Cardiac septum (tissue), 1 donor: ENCODE data around the gene CDT1. TPM values are rescaled to one million over a fixed set of nuclear protein-coding genes. Genes with fewer than 3 reads are reported as not detected.

ENCODE experiments used
- DNase-seq: peaks from one replicate; pipeline ENCODE4 v3.0.0-alpha.2; 2020; ENCODE audit warnings: low spot score
- intact Hi-C: fragments of 100-400 bp; cut with DNase I; formaldehyde crosslinking; loops from one replicate; pipeline ENCODE4 v1.14.0; 2022
- total RNA-seq: library from RNA; stranded (reverse); fragmentation: NEBNext Ultra II Directional; extraction: Animal tissue kit (Norgen Biotek cat#: 25700); gene quantifications from one replicate; pipeline ENCODE4 v1.2.1, GENCODE V29; 2021
- donor health status: DM: no; HTN: no; CAD: no.

The CDT1 gene
- total RNA-seq, 1 donor from 2014 or later, result 0.46 TPM

GRCh38 chr16:88826070-88826840 lies 22.7 kb downstream of the CDT1 start:
- intact Hi-C loops, result no loop called here
- no peak for DNase-seq

DNA sequence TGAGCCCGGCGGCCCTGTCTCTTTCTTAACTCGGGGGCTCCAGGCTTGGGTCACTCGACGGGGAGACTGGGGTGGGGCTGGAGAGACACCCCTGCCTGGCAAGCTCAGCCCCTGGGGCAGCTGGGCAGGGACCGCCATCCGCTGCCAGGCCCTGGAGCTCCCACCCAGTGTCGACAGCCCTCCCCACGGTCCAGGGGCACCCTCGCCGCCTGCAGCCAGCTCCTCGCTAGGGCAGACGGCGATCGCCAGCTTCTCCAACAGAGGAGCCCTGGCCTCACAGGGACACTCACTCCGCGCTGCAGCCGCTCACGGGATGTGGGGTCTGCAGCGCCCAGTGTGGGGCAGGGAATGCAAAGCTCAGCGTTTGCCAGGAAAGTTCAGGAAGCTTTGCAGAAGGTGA lies 24.1 kb downstream of the CDT1 start:
- DNase-seq, result no peak
- intact Hi-C loops, result no loop called here

DNA sequence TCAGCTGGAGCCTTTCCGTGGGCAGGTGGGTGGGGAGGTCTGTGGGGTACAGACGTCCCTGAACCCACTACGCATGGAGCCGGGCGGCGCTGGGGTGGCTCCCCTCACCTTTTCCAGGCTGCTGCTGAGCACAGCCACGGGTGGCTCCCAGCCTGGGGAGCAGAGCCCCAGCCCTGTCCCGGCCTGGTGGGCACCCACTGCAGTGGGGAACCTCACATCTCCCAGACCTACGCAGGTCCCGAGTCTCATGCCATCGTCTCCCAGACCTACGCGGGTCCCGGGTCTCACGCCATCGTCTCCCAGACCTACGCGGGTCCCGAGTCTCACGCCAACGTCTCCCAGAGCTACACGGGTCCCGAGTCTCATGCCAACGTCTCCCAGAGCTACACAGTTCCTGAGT lies 25.1 kb downstream of the CDT1 start:
- no peak for DNase-seq
- intact Hi-C loops, result no loop called here

- intact Hi-C loops, result no loop called here
- DNase-seq, result no peak
These were observed 26.7 kb downstream of the CDT1 start for GRCh38 chr16:88830258-88830657.

DNA sequence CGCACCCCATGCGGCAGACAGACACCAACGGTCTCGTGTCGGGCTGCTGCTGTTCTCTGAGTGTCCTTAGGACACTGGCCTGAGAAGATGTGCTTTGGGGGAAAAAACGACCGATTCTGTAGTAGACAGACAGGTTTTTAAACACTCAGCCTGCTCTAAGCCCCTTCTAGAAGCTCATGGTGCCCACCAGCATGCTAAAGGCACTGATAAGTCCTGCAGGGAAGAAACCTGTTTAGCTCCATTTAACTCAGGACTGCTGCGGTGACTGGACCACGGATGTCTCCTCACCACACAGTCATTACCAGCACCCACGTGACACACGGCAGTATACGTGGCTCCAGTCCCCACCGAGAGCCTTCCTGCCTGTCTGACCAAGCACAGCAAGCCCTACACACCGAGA lies 27.2 kb downstream of the CDT1 start:
- intact Hi-C loops, result no loop called here

DNA sequence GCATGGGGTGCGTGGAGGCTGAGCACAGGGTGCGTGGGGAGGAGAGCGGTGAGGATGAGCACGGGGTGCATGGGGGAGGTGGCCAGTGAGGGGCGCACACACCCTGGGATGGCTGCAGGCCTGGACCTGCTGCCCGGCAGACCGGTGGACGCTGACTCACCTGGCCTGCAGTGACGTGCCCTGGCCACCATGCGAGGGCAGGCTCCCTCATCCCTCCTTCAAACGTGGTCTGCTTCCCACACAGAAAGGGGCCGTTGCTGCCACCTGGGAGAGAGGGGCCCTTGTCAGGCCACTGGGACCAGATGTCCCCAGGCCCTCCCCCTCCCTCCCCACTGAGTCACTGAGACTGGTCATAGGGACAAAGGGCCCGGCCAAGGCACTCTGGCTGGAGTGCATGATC lies 28.2 kb downstream of the CDT1 start:
- DNase-seq, result no peak
- intact Hi-C loops, result no loop called here

More for the DNA sequence above, 27.2 kb downstream of the CDT1 start:
- no peak for DNase-seq

- no peak for DNase-seq
- intact Hi-C loops, result no loop called here
These were observed 29.5 kb downstream of the CDT1 start for GRCh38 chr16:88833086-88833485.

- intact Hi-C loops, result no loop called here
- no peak for DNase-seq
These were observed 31.1 kb downstream of the CDT1 start for GRCh38 chr16:88834670-88835069.

DNA sequence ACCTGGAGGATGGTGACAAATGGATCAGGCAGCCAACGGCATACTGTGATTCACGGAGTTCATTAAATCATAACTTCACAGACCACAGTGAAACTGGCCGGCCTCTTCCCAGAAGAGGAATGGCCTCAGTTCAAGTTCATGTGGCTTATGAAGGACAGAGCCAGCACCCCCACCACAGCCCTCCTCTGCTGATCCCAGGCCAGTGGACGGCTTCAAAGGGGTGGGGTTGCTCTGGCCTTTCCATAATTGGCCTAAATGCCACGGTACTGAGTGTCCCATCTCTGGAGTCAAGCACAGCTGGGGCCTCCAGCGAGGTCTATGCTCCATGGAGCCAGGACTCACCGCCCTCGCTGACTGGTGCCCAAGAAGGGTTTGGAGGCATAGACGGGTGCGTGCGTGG lies 31.8 kb downstream of the CDT1 start:
- no peak for DNase-seq

GRCh38 chr16:88835818-88836217 lies 32.2 kb downstream of the CDT1 start:
- DNase-seq, result no peak
- intact Hi-C loops, result no loop called here

More for the DNA sequence above, 31.8 kb downstream of the CDT1 start:
- intact Hi-C loops, result no loop called here

DNA sequence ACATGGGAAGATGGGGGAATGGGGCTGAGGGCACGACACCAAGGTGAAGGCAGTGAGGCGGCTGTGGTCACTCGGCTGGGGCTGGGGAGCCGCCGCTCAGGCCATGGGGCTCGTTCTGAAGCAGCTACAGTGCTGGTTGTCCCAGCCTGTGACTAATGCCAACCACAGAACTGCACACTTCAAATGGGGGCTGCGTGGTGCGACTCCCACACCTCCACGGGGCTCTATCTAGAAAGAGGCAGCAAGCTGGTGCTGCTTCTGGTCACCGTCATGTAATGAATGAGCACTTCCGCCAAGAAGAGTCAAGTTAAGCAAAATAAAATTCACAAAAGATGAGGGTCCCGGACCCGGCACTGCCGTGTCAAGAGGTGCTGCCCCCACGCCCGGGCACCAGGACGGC lies 33.2 kb downstream of the CDT1 start:
- intact Hi-C loops, result no loop called here
- DNase-seq, result no peak

- intact Hi-C loops, result no loop called here
- no peak for DNase-seq
These were observed 34.2 kb downstream of the CDT1 start for GRCh38 chr16:88837806-88838205.

- DNase-seq, result no peak
- intact Hi-C loops, result no loop called here
These were observed 35.0 kb downstream of the CDT1 start for GRCh38 chr16:88838566-88838965.

DNA sequence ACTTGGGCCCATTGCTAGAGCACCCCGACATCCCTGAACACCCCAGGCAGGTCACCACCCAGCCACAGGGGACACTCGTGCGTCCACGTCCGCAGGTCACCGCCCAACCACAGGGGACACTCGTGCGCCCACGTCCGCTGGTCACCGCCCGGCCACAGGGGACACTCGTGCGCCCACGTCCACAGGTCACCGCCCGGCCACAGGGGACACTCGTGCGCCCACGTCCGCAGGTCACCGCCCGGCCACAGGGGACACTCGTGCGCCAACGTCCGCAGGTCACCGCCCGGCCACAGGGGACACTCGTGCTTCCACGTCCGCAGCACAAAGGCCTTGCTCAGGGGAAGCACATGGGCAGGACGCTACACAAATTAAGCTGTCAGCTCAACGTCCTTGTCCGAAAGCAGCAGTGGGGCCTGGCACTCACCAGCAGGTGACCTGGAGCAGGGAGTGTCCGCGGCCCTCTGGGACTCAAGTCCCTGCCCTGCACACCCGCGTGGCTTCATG lies 35.5 kb downstream of the CDT1 start:
- DNase-seq, result no peak
- intact Hi-C loops, result no loop called here

GRCh38 chr16:88839745-88840599 lies 36.4 kb downstream of the CDT1 start:
- no peak for DNase-seq
- intact Hi-C loops, result no loop called here

- intact Hi-C loops, result no loop called here
- DNase-seq, result no peak
These were observed 37.1 kb downstream of the CDT1 start for GRCh38 chr16:88840600-88841215.

DNA sequence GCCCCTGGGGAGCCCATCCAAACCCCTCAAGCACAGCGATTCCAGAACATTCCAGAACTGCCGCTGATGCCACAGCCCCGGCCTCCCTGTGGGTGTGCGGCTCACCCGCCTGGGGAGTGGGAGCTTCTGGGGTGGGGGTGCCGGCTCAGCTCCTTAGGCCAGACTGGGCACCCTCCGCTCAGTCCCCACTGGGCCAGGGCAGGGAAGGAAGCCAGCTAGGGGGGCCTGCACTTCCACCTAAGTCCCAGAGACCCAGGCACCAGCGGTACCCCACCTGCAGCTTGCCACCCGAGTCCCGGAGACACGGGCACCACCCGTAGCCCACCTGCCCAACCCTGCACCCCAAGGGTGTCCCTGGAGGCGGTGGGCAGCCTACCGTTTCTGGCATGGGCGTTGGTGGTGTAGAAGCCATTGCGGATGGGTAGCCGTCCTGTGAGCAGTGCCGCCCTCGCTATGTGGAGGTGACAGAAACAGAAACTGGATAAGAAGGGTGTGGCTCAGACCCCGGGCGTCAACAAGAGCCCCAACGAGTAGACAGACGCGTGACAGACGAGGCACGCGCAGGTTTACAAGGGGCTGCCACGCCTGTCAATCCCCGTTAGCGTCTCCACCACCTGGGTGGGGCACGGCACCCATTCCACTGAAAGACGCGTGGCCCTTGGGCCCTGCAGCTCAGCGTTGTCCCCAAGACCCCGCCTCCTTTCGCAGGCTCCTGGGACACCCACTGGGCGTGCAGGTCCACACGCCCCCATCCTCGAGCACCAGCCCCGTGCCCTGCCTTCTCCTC lies 38.1 kb downstream of the CDT1 start:
- intact Hi-C loops, result no loop called here
- no peak for DNase-seq

DNA sequence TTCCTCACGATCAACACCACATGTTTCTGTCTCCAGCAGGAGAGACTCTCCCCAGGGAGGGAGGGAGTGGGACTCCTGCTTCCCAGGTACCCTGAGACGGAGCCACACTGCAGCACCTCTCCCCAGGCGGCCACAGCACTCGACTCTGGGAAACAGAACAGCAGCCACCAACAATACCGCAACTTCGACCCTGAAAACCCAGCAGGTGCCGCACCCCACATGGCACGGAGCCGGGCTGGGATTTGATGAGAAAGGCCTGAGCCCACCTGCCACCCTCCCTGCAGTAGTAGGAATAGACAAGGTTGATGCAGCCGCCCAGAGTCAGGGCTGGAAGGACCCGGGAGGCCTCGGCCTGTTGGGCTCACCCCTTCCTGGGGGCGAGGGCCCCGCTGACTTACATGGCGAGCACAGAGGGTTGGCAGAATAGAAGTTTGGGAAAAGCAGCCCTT lies 38.7 kb downstream of the CDT1 start:
- intact Hi-C loops, result no loop called here
- DNase-seq, result no peak

DNA sequence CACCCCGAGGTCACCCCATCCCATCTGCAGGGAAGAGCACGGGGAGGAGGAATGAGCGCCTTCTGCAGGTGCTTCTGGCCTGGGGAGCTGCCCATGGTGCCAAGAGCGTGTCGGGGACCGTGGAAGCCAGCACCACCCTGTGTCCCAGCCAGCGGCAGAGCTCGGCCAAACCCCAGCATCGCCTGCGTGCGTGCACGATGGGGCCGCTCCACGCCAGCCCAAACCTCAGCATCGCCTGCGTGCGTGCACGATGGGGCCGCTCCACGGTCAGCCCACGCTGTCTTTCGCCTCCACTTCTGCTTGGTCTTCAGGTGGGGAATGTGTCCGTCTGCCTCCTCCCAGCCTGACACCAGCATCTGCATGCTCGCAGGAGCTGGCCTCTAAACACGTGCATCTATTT lies 39.2 kb downstream of the CDT1 start:
- intact Hi-C loops, result no loop called here
- DNase-seq, result no peak

DNA sequence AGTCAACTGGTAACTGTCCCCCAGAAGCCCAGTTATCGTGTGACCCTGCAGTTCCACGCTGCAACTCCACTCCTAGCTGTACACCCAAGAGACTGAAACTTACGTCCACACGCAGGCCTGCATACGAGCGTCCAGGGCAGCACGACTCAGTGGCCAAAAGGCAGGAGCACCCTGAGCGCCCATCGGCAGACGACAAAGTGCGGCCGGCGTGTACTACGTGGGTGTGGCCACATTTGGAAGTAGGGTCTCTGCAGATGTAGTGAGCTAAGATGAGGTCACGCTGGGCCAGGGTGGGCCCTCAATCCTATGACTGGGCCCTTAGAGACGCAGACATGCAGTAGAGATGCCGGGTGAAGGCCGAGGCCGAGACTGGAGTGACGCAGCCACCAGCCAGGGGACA lies 39.7 kb downstream of the CDT1 start:
- intact Hi-C loops, result no loop called here
- DNase-seq, result no peak
